Aorta (tissue), 5 donors: ENCODE measurements around the gene NTN1. TPM values are rescaled to one million over a fixed set of nuclear protein-coding genes. Genes with fewer than 3 reads are reported as not detected.
"Not testable (repeated sequence)": the region's sequence is repeated elsewhere in the genome, so short reads cannot be mapped to it uniquely, and the experiment has no call there.

Experiments
- ATAC-seq: fragments of 200-7000 bp; cut with Tn5 transposase; one replicate; pipeline ENCODE4 v1.9.1; 2022; ENCODE audit warnings: moderate library complexity; ENCODE audit not compliant: low FRiP score
- DNase-seq, 2 donors: peaks; one replicate each; pipeline ENCODE4 v3.0.0-alpha.2; 2020
- H3K27ac ChIP-seq, 2 donors: one replicate each; pipeline ENCODE4 v1.5.1; 2013; ENCODE audit warnings: low read length in 2 of 2, mild to moderate bottlenecking in 2 of 2, moderate library complexity in 2 of 2, control low read depth in 1 of 2, inconsistent platforms in 1 of 2, low read depth in 1 of 2
- H3K27me3 ChIP-seq, 2 donors: one replicate each; pipeline ENCODE4 v1.6.1; 2013; ENCODE audit warnings: control low read depth in 1 of 2, low read length in 1 of 2, mild to moderate bottlenecking in 1 of 2, moderate library complexity in 1 of 2; ENCODE audit not compliant: insufficient read depth in 2 of 2, control insufficient read depth in 1 of 2
- H3K36me3 ChIP-seq, 2 donors: one replicate each; pipeline ENCODE4 v1.6.1; 2013; ENCODE audit warnings: control low read depth in 1 of 2, low read length in 1 of 2, mild to moderate bottlenecking in 1 of 2; ENCODE audit not compliant: insufficient read depth in 2 of 2, control insufficient read depth in 1 of 2
- H3K4me1 ChIP-seq, 2 donors: one replicate each; pipeline ENCODE4 v1.6.1; 2013; ENCODE audit warnings: low read length in 2 of 2, control low read depth in 1 of 2, mild to moderate bottlenecking in 1 of 2, moderate library complexity in 1 of 2; ENCODE audit not compliant: insufficient read depth in 2 of 2, control insufficient read depth in 1 of 2
- H3K4me3 ChIP-seq, 2 donors: one replicate each; pipeline ENCODE4 v1.5.1; 2013; ENCODE audit warnings: low read length in 2 of 2, control low read depth in 1 of 2, mild to moderate bottlenecking in 1 of 2
- H3K9me3 ChIP-seq: one replicate; pipeline ENCODE4 v1.6.1; 2013; ENCODE audit warnings: mild to moderate bottlenecking, low read length; ENCODE audit not compliant: control insufficient read depth
- WGBS, 2 donors: extraction: QIAGEN DNeasy Blood & Tissue Kit; methylation state at CpG; one replicate each; pipeline ENCODE4 v1.1.7; 2013; 5-methylcytosine and 5-hydroxymethylcytosine counted together
- intact Hi-C, 2 donors: fragments of 100-400 bp; cut with DNase I; formaldehyde crosslinking; loops; one replicate each; pipeline versions ENCODE4 v1.14.2 to v1.15.0; 2022
- polyA plus RNA-seq, 2 donors: library from polyadenylated mRNA; stranded (reverse); fragments of 200-250 nt; gene quantifications; one replicate each; pipeline ENCODE4 v1.2.3, GENCODE V29; 2013
- total RNA-seq, 2 donors: library from RNA; stranded (reverse); fragmentation: NEBNext Ultra II Directional; extraction: Animal tissue kit (Norgen Biotek cat#: 25700); gene quantifications; one replicate each; pipeline ENCODE4 v1.2.1, GENCODE V29; 2021
- donor health status: healthy with polysubstance abuse.
- donor health status: Bipolar disorder and iron deficiency.
- donor health status: DM: no; HTN: no; CAD: no.
- donor health status: DM: no; HTN: no; CAD: no.
- donor health status: DM: yes; HTN: yes; CAD: no.

NTN1 gene
- total and polyA plus RNA-seq, 4 donors, result 6.6 to 90.4 (median 37.1) TPM

GRCh38 chr17:9151091-9151490 is 129.8 kb downstream of the NTN1 start:
- no peaks in the 10 kb centered on the region for H3K9me3 ChIP-seq
- DNase-seq, result no peak
- intact Hi-C loops, result loop anchor here in 1 of 2 donors (5.0 kb wide), 1 partner anchor 34 kb away; no protein-coding TSS in a partner anchor
- peak overlapping the region in 1 of 2 donors; percentile 72 for H3K27ac ChIP-seq
- WGBS, 2 donors, result 21 to 25% methylated on average over 6 of the region's 6 CpGs
- no peaks in the 10 kb centered on the region for H3K27me3 ChIP-seq
- H3K4me1 ChIP-seq, result peaks cover 0 to 6% of the 10 kb centered on the region in 2 donors
- H3K4me3 ChIP-seq, result no peak overlapping the region
- no peak for ATAC-seq
- H3K36me3 ChIP-seq, result no peaks in the 10 kb centered on the region

GRCh38 chr17:9151740-9152139 is 130.4 kb downstream of the NTN1 start:
- intact Hi-C loops, result loop anchor here in 1 of 2 donors (5.0 kb wide), 1 partner anchor 34 kb away; no protein-coding TSS in a partner anchor
- not testable (repeated sequence) for H3K36me3 ChIP-seq, H3K4me1 ChIP-seq, H3K27ac ChIP-seq, ATAC-seq, H3K4me3 ChIP-seq, H3K27me3 ChIP-seq, DNase-seq, H3K9me3 ChIP-seq
- 95 to 97% methylated on average over 10 of the region's 10 CpGs for WGBS, 2 donors

- DNase-seq, result no peak
- peak overlapping the region; percentile 11 to 30 for H3K27ac ChIP-seq
- H3K4me3 ChIP-seq, result no peak overlapping the region
- no peak for ATAC-seq
- no peaks in the 10 kb centered on the region for H3K9me3 ChIP-seq
- WGBS, 2 donors, result 79 to 80% methylated on average over 6 of the region's 6 CpGs
- H3K4me1 ChIP-seq, result peaks cover 0 to 1% of the 10 kb centered on the region in 2 donors
- no peaks in the 10 kb centered on the region for H3K27me3 ChIP-seq
- no peaks in the 10 kb centered on the region for H3K36me3 ChIP-seq
- intact Hi-C loops, result no loop called here
Observed at GRCh38 chr17:9158544-9159452, 137.5 kb downstream of the NTN1 start.

GRCh38 chr17:9162275-9162985 is 141.1 kb downstream of the NTN1 start:
- intact Hi-C loops, result loop anchor here (5.0 to 10.0 kb wide), 4 partner anchors 40 to 138 kb away; partner anchors contain the start of gene NTN1 (in 2 of the 2)
- Histone ChIP-seq H3K4me1 (peaks cover 0 to 7% of the 10 kb centered on the region in 2 donors), H3K27me3 (no peaks in the 10 kb centered on the region), H3K36me3 (no peaks in the 10 kb centered on the region), H3K9me3 (no peaks in the 10 kb centered on the region), H3K4me3 (peak overlapping the region in 1 of 2 donors; percentile 23), H3K27ac (peak overlapping the region; percentile 94 to 97)
- 36 to 41% methylated on average over 29 to 31 of the region's 31 CpGs for WGBS, 2 donors
- ATAC-seq, result peak; percentile 82
- peak; percentile 87 to 89 for DNase-seq

GRCh38 chr17:9166788-9167187 is 145.5 kb downstream of the NTN1 start:
- H3K27ac ChIP-seq, result no peak overlapping the region
- no peaks in the 10 kb centered on the region for H3K36me3 ChIP-seq
- intact Hi-C loops, result loop anchor here (5.0 to 10.0 kb wide), 2 partner anchors 51 to 142 kb away; partner anchors contain the start of gene NTN1 (in 2 of the 2)
- H3K27me3 ChIP-seq, result no peaks in the 10 kb centered on the region
- ATAC-seq (no peak), DNase-seq (no peak)
- H3K4me1 ChIP-seq, result peaks cover 0 to 7% of the 10 kb centered on the region in 2 donors
- no peaks in the 10 kb centered on the region for H3K9me3 ChIP-seq
- WGBS, 2 donors, result 92 to 93% methylated on average over 9 of the region's 9 CpGs
- H3K4me3 ChIP-seq, result no peak overlapping the region

- DNase-seq, result no peak
- Histone ChIP-seq H3K4me3 (no peak overlapping the region), H3K4me1 (peaks cover 0 to 7% of the 10 kb centered on the region in 2 donors), H3K27ac (no peak overlapping the region), H3K9me3 (no peaks in the 10 kb centered on the region), H3K36me3 (no peaks in the 10 kb centered on the region), H3K27me3 (no peaks in the 10 kb centered on the region)
- intact Hi-C loops, result loop anchor here (5.0 to 10.0 kb wide), 2 partner anchors 50 to 143 kb away; partner anchors contain the start of gene NTN1 (in 2 of the 2)
- ATAC-seq, result no peak
- WGBS, 2 donors, result 87 to 89% methylated on average over 6 of the region's 6 CpGs
Observed at GRCh38 chr17:9167379-9167778, 146.1 kb downstream of the NTN1 start.

GRCh38 chr17:9169116-9169515 is 147.8 kb downstream of the NTN1 start:
- no peak for ATAC-seq
- no peak for DNase-seq
- 88 to 94% methylated on average over 3 of the region's 3 CpGs for WGBS, 2 donors
- no peak overlapping the region for H3K4me3 ChIP-seq
- H3K27ac ChIP-seq, result no peak overlapping the region
- H3K36me3 ChIP-seq, result no peaks in the 10 kb centered on the region
- intact Hi-C loops, result loop anchor here (5.0 to 10.0 kb wide), 2 partner anchors 48 to 144 kb away; partner anchors contain the start of gene NTN1 (in 2 of the 2)
- H3K4me1 ChIP-seq, result peaks cover 0 to 3% of the 10 kb centered on the region in 2 donors
- H3K27me3 ChIP-seq, result no peaks in the 10 kb centered on the region
- H3K9me3 ChIP-seq, result no peaks in the 10 kb centered on the region

- 37 to 44% methylated on average over 4 of the region's 4 CpGs for WGBS, 2 donors
- Histone ChIP-seq H3K4me1 (no peaks in the 10 kb centered on the region), H3K9me3 (no peaks in the 10 kb centered on the region), H3K4me3 (no peak overlapping the region), H3K36me3 (no peaks in the 10 kb centered on the region), H3K27ac (no peak overlapping the region), H3K27me3 (no peaks in the 10 kb centered on the region)
- ATAC-seq (no peak), DNase-seq (no peak)
- intact Hi-C loops, result loop anchor here in 1 of 2 donors (10.0 kb wide), 1 partner anchor 124 kb away; no protein-coding TSS in a partner anchor
Observed at GRCh38 chr17:9170336-9170735, 149.0 kb downstream of the NTN1 start.
